OCI-LY3 (cell line): ENCODE results near the gene TBC1D8.

ENCODE experiments used
- CTCF ChIP-seq: fragments of 200-600, 300-600 bp; sonication (generic); IDR thresholded peaks from 2 replicates; pipeline ENCODE4 v1.5.1; 2014; ENCODE audit warnings: antibody characterized with exemption, low read length, low read depth
- EZH2phosphoT487 ChIP-seq: fragments of 200-600 bp; shearing (Covaris generic); IDR thresholded peaks from 2 replicates; pipeline ENCODE4 v1.6.1; 2018; ENCODE audit warnings: antibody characterized with exemption, mixed run types, low read depth

DNA sequence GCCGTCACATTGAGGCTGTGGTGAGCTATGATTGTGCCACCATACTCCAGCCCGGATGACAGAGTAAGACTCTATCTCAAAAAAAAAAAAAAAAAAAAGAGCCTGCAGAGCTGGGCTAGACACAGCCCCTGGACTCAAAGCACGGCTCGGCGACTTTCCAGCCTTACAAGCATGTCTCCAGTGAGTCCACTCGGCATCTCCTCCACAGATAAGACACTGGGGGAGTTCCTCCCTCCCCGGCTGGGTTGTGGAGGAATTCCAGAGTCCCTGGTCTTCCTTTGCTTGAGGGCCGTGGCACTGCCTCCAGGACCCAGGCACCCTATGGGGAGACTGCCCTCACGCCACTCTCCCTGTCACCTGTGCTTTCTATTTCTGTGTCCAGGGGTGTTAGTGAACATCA is 180.0 kb downstream of the TBC1D8 start:
- TF ChIP-seq CTCF (no peak), EZH2phosphoT487 (no peak)
